K562 (cell line): Measurements from ENCODE around the gene CCDC88C. TPM values are rescaled to one million over a fixed set of nuclear protein-coding genes. Genes with fewer than 3 reads are reported as not detected.

Experiments used
- DIDO1 ChIP-seq: fragments of 450-650 bp; IDR thresholded peaks from 2 replicates; pipeline ENCODE4 v1.6.1; 2016; ENCODE audit warnings: low read depth, missing biosample characterization, missing genetic modification characterization
- EGR1 ChIP-seq: fragments of 450-650 bp; conservative IDR thresholded peaks from 2 replicates; pipeline ENCODE4 v1.6.1; 2017; ENCODE audit warnings: mild to moderate bottlenecking
- HSF4 ChIP-seq: fragments of 250-450 bp; sonication (Bioruptor Pico); IDR thresholded peaks from 2 replicates; pipeline ENCODE4 v2.1.2; 2022; ENCODE audit warnings: mild to moderate bottlenecking, moderate library complexity, borderline replicate concordance
- L3MBTL2 ChIP-seq: fragments of 450-650 bp; IDR thresholded peaks from 2 replicates; pipeline ENCODE4 v1.6.1; 2016; ENCODE audit warnings: mild to moderate bottlenecking, moderate library complexity
- RBBP5 ChIP-seq: fragments of 200-600 bp; sonication (generic); IDR thresholded peaks from 2 replicates; pipeline ENCODE4 v1.6.1; 2012; ENCODE audit warnings: borderline replicate concordance, mild to moderate bottlenecking, low read length, control low read depth, inconsistent platforms; ENCODE audit not compliant: insufficient read depth, poor library complexity, severe bottlenecking
- RBM22 ChIP-seq: fragments of 200-400 bp; formaldehyde crosslinking; IDR thresholded peaks from 2 replicates; pipeline ENCODE4 v1.6.1; 2018; ENCODE audit warnings: low read length, low read depth; ENCODE audit not compliant: poor library complexity, severe bottlenecking
- SMC3 ChIP-seq: conservative IDR thresholded peaks from 2 replicates; pipeline ENCODE4 v1.6.1; 2011; ENCODE audit warnings: low read depth, low read length, improper control_type of control experiment; ENCODE audit not compliant: insufficient read depth
- ZFX ChIP-seq: sonication (generic); formaldehyde crosslinking; IDR thresholded peaks from 2 replicates; pipeline ENCODE4 v1.8.0; 2022; ENCODE audit warnings: mild to moderate bottlenecking, missing genetic modification reagents, moderate library complexity
- ZNF175 ChIP-seq: fragments of 200-800 bp; sonication (Bioruptor generic); IDR thresholded peaks from 2 replicates; pipeline ENCODE4 v1.6.1; 2016; ENCODE audit warnings: low read depth, mild to moderate bottlenecking, missing genetic modification characterization, missing compliant biosample characterization
- polyA plus RNA-seq, 8 experiments: library from polyadenylated mRNA; depleted of rRNA in 4 of 8; stranded (reverse) in 5 of 8; unstranded in 3 of 8; fragments of >200 nt; fragmentation: Nextera tagmentation in 2 of 8; fragmentation: Illumina TruSeq in 1 of 8; extraction: Ambion mirVana in 2 of 8; extraction: Trizol in 1 of 8; gene quantifications; 2 replicates each; pipeline versions ENCODE4 v1.2.1 to v1.2.3, GENCODE V29; 2011 to 2014; ENCODE audit warnings: inconsistent platforms in 1 of 8, missing spikeins in 1 of 8
- total RNA-seq, 7 experiments: library from RNA; depleted of rRNA in 6 of 7; stranded (reverse); fragments of >200 nt in 6 of 7; fragmentation: Illumina TruSeq in 2 of 7; extraction: Trizol in 2 of 7; gene quantifications; 2 replicates each; pipeline versions ENCODE4 v1.2.1 to v1.2.3, GENCODE V29; 2011 to 2021; ENCODE audit warnings: low replicate concordance in 1 of 7
- TF ChIP-seq, protein P1 (sequence below): fragments of 450-650 bp; IDR thresholded peaks from one replicate; pipeline ENCODE4 v1.6.1; 2018; ENCODE audit warnings: mild to moderate bottlenecking, moderate library complexity; ENCODE audit not compliant: partially characterized antibody

Gene CCDC88C
- total and polyA plus RNA-seq, 9 of the 15 experiments (the other 6 are each of a cell fraction or from before 2014, with no cell fraction given): 0.62 to 22.5 (median 10.7) TPM

DNA sequence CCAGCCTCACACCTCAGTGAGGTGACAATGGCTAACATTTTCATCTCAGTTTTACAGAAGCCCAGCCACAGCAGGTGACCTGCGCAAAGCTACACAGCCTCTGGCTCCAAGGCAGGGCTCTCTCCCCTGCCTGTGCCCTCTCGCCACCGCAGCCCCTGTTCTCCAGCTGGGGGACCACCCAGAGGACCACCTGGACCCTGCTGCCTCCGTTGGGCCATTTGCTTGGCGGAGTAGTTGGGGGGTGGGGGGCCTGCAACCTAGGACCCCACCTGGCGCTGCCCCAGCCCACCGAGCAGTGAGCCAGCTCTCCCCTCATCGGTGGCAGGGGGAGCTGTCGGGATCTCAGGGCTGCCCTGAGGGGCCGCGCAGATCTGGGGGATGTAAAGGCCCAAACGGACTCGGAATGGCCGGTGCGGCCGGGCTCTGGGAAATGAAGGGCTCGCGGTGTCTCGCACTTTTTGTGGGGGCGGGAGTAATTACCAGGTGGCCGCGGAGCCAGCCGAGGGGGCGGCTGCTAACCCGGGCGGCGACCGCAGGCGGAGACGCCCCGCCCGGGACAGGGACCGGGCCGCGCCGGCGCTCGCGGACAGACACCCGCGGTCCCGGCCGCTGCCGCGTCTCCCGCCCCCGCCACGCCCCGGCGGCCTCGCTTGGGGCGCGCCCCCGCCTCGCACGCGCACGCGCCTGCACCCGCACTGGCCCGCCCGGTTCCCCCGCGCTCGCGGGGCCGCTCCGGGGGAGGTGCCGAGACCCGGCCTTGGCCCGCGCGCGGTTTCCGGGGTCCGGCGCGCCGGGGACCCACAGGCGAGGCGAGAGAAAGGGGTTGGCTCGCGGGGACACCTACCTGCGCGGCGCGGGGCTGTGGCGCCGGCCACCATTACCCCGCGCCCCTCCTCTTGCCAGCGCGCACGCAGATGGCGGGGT lies 164.5 kb downstream of the CCDC88C start (continued):
- TF ChIP-seq, protein P1, sequence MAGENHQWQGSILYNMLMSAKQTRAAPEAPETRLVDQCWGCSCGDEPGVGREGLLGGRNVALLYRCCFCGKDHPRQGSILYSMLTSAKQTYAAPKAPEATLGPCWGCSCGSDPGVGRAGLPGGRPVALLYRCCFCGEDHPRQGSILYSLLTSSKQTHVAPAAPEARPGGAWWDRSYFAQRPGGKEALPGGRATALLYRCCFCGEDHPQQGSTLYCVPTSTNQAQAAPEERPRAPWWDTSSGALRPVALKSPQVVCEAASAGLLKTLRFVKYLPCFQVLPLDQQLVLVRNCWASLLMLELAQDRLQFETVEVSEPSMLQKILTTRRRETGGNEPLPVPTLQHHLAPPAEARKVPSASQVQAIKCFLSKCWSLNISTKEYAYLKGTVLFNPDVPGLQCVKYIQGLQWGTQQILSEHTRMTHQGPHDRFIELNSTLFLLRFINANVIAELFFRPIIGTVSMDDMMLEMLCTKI: no peak
- peak; percentile 74 for TF ChIP-seq EGR1
- TF ChIP-seq ZFX (CRISPR knock-in tag): peak; percentile 46
- TF ChIP-seq ZNF175: peak; percentile 53; the same call in 1 of the 2 replicates
- no peak for TF ChIP-seq HSF4 (CRISPR knock-in tag)
- TF ChIP-seq SMC3: no peak
- 0 out of 2 replicates have a peak, but pooled peaks have one; percentile 33 for TF ChIP-seq L3MBTL2
- peak; percentile 66 for TF ChIP-seq RBM22
- peak; percentile 63 for TF ChIP-seq RBBP5
- no peak for TF ChIP-seq DIDO1 (tag)
